Measurements from ENCODE around the gene SUCLG1.

SUCLG1 gene

GRCh38 chr2:84459018-84459943, at the start of gene SUCLG1:
SUCLG1 (minus strand) TSS chr2:84459280; CDS start chr2:84459269, 11 bp downstream.
- Mint-ChIP-seq H3K4me1 (ENCODE audit: low read depth) (peaks cover 30% of the 10 kb centered on the region), H3K27me3 (ENCODE audit: low read depth) (no peaks in the 10 kb centered on the region), H3K36me3 (ENCODE audit: low read depth) (peaks cover 5% of the 10 kb centered on the region), H3K27ac (peak within 1 kb of the TSS; percentile 98), H3K9me3 (no peaks in the 10 kb centered on the region), H3K4me3 (peak within 1 kb of the TSS; percentile 94)
- peak; percentile 85 for DNase-seq (ENCODE audit: low spot score)

GRCh38 chr2:84498150-84498799, 39.2 kb upstream of the SUCLG1 start:
- no peak overlapping the region for H3K4me3 Mint-ChIP-seq
- peaks cover 6% of the 10 kb centered on the region for H3K4me1 Mint-ChIP-seq (ENCODE audit: low read depth)
- no peak overlapping the region for H3K27ac Mint-ChIP-seq
- H3K27me3 Mint-ChIP-seq (ENCODE audit: low read depth): peaks cover 13% of the 10 kb centered on the region
- DNase-seq (ENCODE audit: low spot score): no peak
- no peaks in the 10 kb centered on the region for H3K9me3 Mint-ChIP-seq
- no peaks in the 10 kb centered on the region for H3K36me3 Mint-ChIP-seq (ENCODE audit: low read depth)

GRCh38 chr2:84497285-84497684, 38.2 kb upstream of the SUCLG1 start:
- peaks cover 6% of the 10 kb centered on the region for H3K4me1 Mint-ChIP-seq (ENCODE audit: low read depth)
- no peak for DNase-seq (ENCODE audit: low spot score)
- H3K36me3 Mint-ChIP-seq (ENCODE audit: low read depth): no peaks in the 10 kb centered on the region
- no peak overlapping the region for H3K4me3 Mint-ChIP-seq
- peaks cover 10% of the 10 kb centered on the region for H3K27me3 Mint-ChIP-seq (ENCODE audit: low read depth)
- no peak overlapping the region for H3K27ac Mint-ChIP-seq
- no peaks in the 10 kb centered on the region for H3K9me3 Mint-ChIP-seq

- Mint-ChIP-seq H3K4me3 (no peak overlapping the region), H3K27ac (no peak overlapping the region), H3K27me3 (ENCODE audit: low read depth) (peaks cover 5% of the 10 kb centered on the region), H3K36me3 (ENCODE audit: low read depth) (no peaks in the 10 kb centered on the region), H3K4me1 (ENCODE audit: low read depth) (peaks cover 6% of the 10 kb centered on the region), H3K9me3 (no peaks in the 10 kb centered on the region)
- no peak for DNase-seq (ENCODE audit: low spot score)
Measured at GRCh38 chr2:84496386-84496785, 37.3 kb upstream of the SUCLG1 start.

GRCh38 chr2:84495539-84496146, 36.6 kb upstream of the SUCLG1 start:
- H3K9me3 Mint-ChIP-seq: no peaks in the 10 kb centered on the region
- peaks cover 5% of the 10 kb centered on the region for H3K27me3 Mint-ChIP-seq (ENCODE audit: low read depth)
- no peak for DNase-seq (ENCODE audit: low spot score)
- peaks cover 6% of the 10 kb centered on the region for H3K4me1 Mint-ChIP-seq (ENCODE audit: low read depth)
- H3K27ac Mint-ChIP-seq: no peak overlapping the region
- H3K36me3 Mint-ChIP-seq (ENCODE audit: low read depth): no peaks in the 10 kb centered on the region
- H3K4me3 Mint-ChIP-seq: no peak overlapping the region

GRCh38 chr2:84494070-84494469, 35.0 kb upstream of the SUCLG1 start:
- no peak overlapping the region for H3K4me3 Mint-ChIP-seq

GRCh38 chr2:84493514-84493913, 34.4 kb upstream of the SUCLG1 start:
- Mint-ChIP-seq H3K4me3 (no peak overlapping the region), H3K36me3 (ENCODE audit: low read depth) (no peaks in the 10 kb centered on the region), H3K27me3 (ENCODE audit: low read depth) (peaks cover 5% of the 10 kb centered on the region), H3K9me3 (no peaks in the 10 kb centered on the region), H3K4me1 (ENCODE audit: low read depth) (peaks cover 6% of the 10 kb centered on the region), H3K27ac (no peak overlapping the region)
- DNase-seq (ENCODE audit: low spot score): no peak

More at GRCh38 chr2:84494070-84494469, 35.0 kb upstream of the SUCLG1 start:
- no peaks in the 10 kb centered on the region for H3K36me3 Mint-ChIP-seq (ENCODE audit: low read depth)
- H3K4me1 Mint-ChIP-seq (ENCODE audit: low read depth): peaks cover 6% of the 10 kb centered on the region
- DNase-seq (ENCODE audit: low spot score): no peak
- H3K9me3 Mint-ChIP-seq: no peaks in the 10 kb centered on the region
- peaks cover 5% of the 10 kb centered on the region for H3K27me3 Mint-ChIP-seq (ENCODE audit: low read depth)
- no peak overlapping the region for H3K27ac Mint-ChIP-seq

- Mint-ChIP-seq H3K4me3 (no peak overlapping the region), H3K4me1 (ENCODE audit: low read depth) (peaks cover 6% of the 10 kb centered on the region), H3K36me3 (ENCODE audit: low read depth) (no peaks in the 10 kb centered on the region), H3K9me3 (no peaks in the 10 kb centered on the region), H3K27me3 (ENCODE audit: low read depth) (peaks cover 5% of the 10 kb centered on the region), H3K27ac (no peak overlapping the region)
- DNase-seq (ENCODE audit: low spot score): no peak
Measured at GRCh38 chr2:84492571-84492970, 33.5 kb upstream of the SUCLG1 start.

GRCh38 chr2:84491741-84492140, 32.7 kb upstream of the SUCLG1 start:
- H3K4me1 Mint-ChIP-seq (ENCODE audit: low read depth): peaks cover 6% of the 10 kb centered on the region
- H3K9me3 Mint-ChIP-seq: no peaks in the 10 kb centered on the region
- no peak overlapping the region for H3K27ac Mint-ChIP-seq
- peaks cover 5% of the 10 kb centered on the region for H3K27me3 Mint-ChIP-seq (ENCODE audit: low read depth)
- no peak overlapping the region for H3K4me3 Mint-ChIP-seq
- DNase-seq (ENCODE audit: low spot score): no peak
- H3K36me3 Mint-ChIP-seq (ENCODE audit: low read depth): no peaks in the 10 kb centered on the region

- Mint-ChIP-seq H3K36me3 (ENCODE audit: low read depth) (no peaks in the 10 kb centered on the region), H3K27me3 (ENCODE audit: low read depth) (peaks cover 5% of the 10 kb centered on the region), H3K27ac (no peak overlapping the region), H3K4me3 (no peak overlapping the region), H3K4me1 (ENCODE audit: low read depth) (peaks cover 6% of the 10 kb centered on the region), H3K9me3 (no peaks in the 10 kb centered on the region)
- no peak for DNase-seq (ENCODE audit: low spot score)
Measured at GRCh38 chr2:84491256-84491655, 32.2 kb upstream of the SUCLG1 start.

- DNase-seq (ENCODE audit: low spot score): no peak
- Mint-ChIP-seq H3K9me3 (no peaks in the 10 kb centered on the region), H3K27ac (no peak overlapping the region), H3K36me3 (ENCODE audit: low read depth) (no peaks in the 10 kb centered on the region), H3K4me1 (ENCODE audit: low read depth) (no peaks in the 10 kb centered on the region), H3K4me3 (no peak overlapping the region), H3K27me3 (ENCODE audit: low read depth) (no peaks in the 10 kb centered on the region)
Measured at GRCh38 chr2:84487298-84487996, 28.4 kb upstream of the SUCLG1 start.

- Mint-ChIP-seq H3K9me3 (no peaks in the 10 kb centered on the region), H3K4me1 (ENCODE audit: low read depth) (peaks cover 5% of the 10 kb centered on the region), H3K27ac (no peak overlapping the region), H3K36me3 (ENCODE audit: low read depth) (no peaks in the 10 kb centered on the region), H3K4me3 (no peak overlapping the region), H3K27me3 (ENCODE audit: low read depth) (no peaks in the 10 kb centered on the region)
- no peak for DNase-seq (ENCODE audit: low spot score)
Measured at GRCh38 chr2:84486441-84487115, 27.5 kb upstream of the SUCLG1 start.

GRCh38 chr2:84483320-84483719, 24.2 kb upstream of the SUCLG1 start:
- H3K36me3 Mint-ChIP-seq (ENCODE audit: low read depth): no peaks in the 10 kb centered on the region
- H3K27me3 Mint-ChIP-seq (ENCODE audit: low read depth): no peaks in the 10 kb centered on the region
- DNase-seq (ENCODE audit: low spot score): no peak
- H3K4me1 Mint-ChIP-seq (ENCODE audit: low read depth): peaks cover 7% of the 10 kb centered on the region
- no peak overlapping the region for H3K4me3 Mint-ChIP-seq
- no peak overlapping the region for H3K27ac Mint-ChIP-seq
- no peaks in the 10 kb centered on the region for H3K9me3 Mint-ChIP-seq
